ENCODE measurements around the gene HMGCR. TPM values are rescaled to one million over a fixed set of nuclear protein-coding genes. Genes with fewer than 3 reads are reported as not detected.

HMGCR gene
- polyA plus RNA-seq, 2 of the 4 experiments (the other 2 are of a cell fraction), result 25.9 to 35.0 TPM

- 94% methylated on average over 5 of the region's 5 CpGs for WGBS (ENCODE audit: missing lambda C conversion rate)
- ChIA-PET CTCF (interaction anchor here (1.4 to 3.1 kb wide), 3 partner anchors 8 to 85 kb away, joined by 9 to 18 read pairs (median 12); partner anchors contain the start of genes ANKRD31 and HMGCR), POLR2A (no interaction called here)
- FAIRE-seq (no peak), DNase-seq (ENCODE audit: low read depth in 1 of 2, low spot score in 1 of 2) (no peak), ATAC-seq (no peak)
- no peak for TF ChIP-seq HEYL (CRISPR knock-in tag; IDR thresholded peaks at IDR 0.05)
- TF ChIP-seq MYC (IDR thresholded peaks at IDR 0.05; ENCODE audit: borderline replicate concordance, low read length), result no peak
- no peak for TF ChIP-seq JUNB (IDR thresholded peaks at IDR 0.05)
- no peak for TF ChIP-seq ELK1 (IDR thresholded peaks at IDR 0.05; ENCODE audit: low read depth, low read length)
- TF ChIP-seq KDM1A (IDR thresholded peaks at IDR 0.05; ENCODE audit: low read depth), result no peak
- TF ChIP-seq FOSL2 (IDR thresholded peaks at IDR 0.05), result no peak
- TF ChIP-seq FOSL2 (CRISPR knock-in tag; IDR thresholded peaks at IDR 0.05), result no peak
- TF ChIP-seq POLR2AphosphoS2 (conservative IDR thresholded peaks at IDR 0.05; ENCODE audit: low read length), result no peak
- no peak for TF ChIP-seq REST (IDR thresholded peaks at IDR 0.05)
- no peak overlapping the region for H3K4me3 ChIP-seq
- peaks cover 44% of the 10 kb centered on the region for H3K4me1 ChIP-seq
- peak overlapping the region; percentile 79 for H3K4me2 ChIP-seq
- no peaks in the 10 kb centered on the region for H3K9me3 ChIP-seq
- H3K27ac ChIP-seq, result peak overlapping the region; percentile 82 to 90
Observed at GRCh38 chr5:75322066-75322465, 15.0 kb upstream of the HMGCR start.

- FAIRE-seq (no peak), ATAC-seq (no peak), DNase-seq (ENCODE audit: low read depth in 1 of 2, low spot score in 1 of 2) (no peak)
- CTCF ChIA-PET, result interaction anchor here (0.8 kb wide), 1 partner anchor 12 kb away, joined by 3 read pairs; the partner anchor contains the start of gene HMGCR
- POLR2A ChIA-PET, result no interaction called here
- Histone ChIP-seq H3K9me3 (no peaks in the 10 kb centered on the region), H3K4me1 (peaks cover 39% of the 10 kb centered on the region), H3K4me3 (no peak overlapping the region), H3K27ac (peak overlapping the region in 1 of 2 experiments; percentile 29; a peak in 2 of 6 replicates), H3K4me2 (peak overlapping the region; percentile 47)
- 69% methylated on average over 1 of the region's 1 CpG for WGBS (ENCODE audit: missing lambda C conversion rate)
- TF ChIP-seq ATOH8 (CRISPR knock-in tag; IDR thresholded peaks at IDR 0.05; ENCODE audit: low read depth) (no peak), E2F6 (IDR thresholded peaks at IDR 0.05; ENCODE audit: borderline replicate concordance, low read depth) (no peak), BCL3 (IDR thresholded peaks at IDR 0.05) (no peak), CBX8 (IDR thresholded peaks at IDR 0.05) (no peak), MYC (IDR thresholded peaks at IDR 0.05; ENCODE audit: borderline replicate concordance, low read length) (no peak), POLR2AphosphoS2 (conservative IDR thresholded peaks at IDR 0.05; ENCODE audit: low read length) (no peak)
Observed at GRCh38 chr5:75324791-75325190, 12.2 kb upstream of the HMGCR start.

GRCh38 chr5:75325242-75325641 lies 11.8 kb upstream of the HMGCR start:
- Histone ChIP-seq H3K4me2 (peak overlapping the region; percentile 47), H3K27ac (no peak overlapping the region), H3K9me3 (no peaks in the 10 kb centered on the region), H3K4me1 (peaks cover 34% of the 10 kb centered on the region), H3K4me3 (no peak overlapping the region)
- FAIRE-seq, result no peak
- ChIA-PET POLR2A (no interaction called here), CTCF (interaction anchor here (0.8 kb wide), 1 partner anchor 11 kb away, joined by 3 read pairs; the partner anchor contains the start of gene HMGCR)
- 10% methylated on average over 1 of the region's 1 CpG for WGBS (ENCODE audit: missing lambda C conversion rate)
- peak in 1 of 2 experiments; percentile 10; a peak in 1 of 6 replicates for ATAC-seq
- no peak for DNase-seq (ENCODE audit: low read depth in 1 of 2, low spot score in 1 of 2)
- TF ChIP-seq REST (IDR thresholded peaks at IDR 0.05), result no peak
- TF ChIP-seq HMGXB4 (CRISPR knock-in tag; IDR thresholded peaks at IDR 0.05; ENCODE audit: borderline replicate concordance), result no peak
- no peak for TF ChIP-seq E2F6 (IDR thresholded peaks at IDR 0.05; ENCODE audit: borderline replicate concordance, low read depth)
- TF ChIP-seq ZSCAN20 (CRISPR knock-in tag; IDR thresholded peaks at IDR 0.05), result no peak
- TF ChIP-seq CHD2 (IDR thresholded peaks at IDR 0.05; ENCODE audit: low read length, partially characterized antibody), result no peak
- TF ChIP-seq EP300 (IDR thresholded peaks at IDR 0.05), result no peak

Data from A549 (cell line).